ENCODE measurements around the gene DCBLD2.
A peak's percentile ranks its signal among the peaks of the same experiment; 100 is the strongest.

The DCBLD2 gene

GRCh38 chr3:98788651-98789050 lies 112.8 kb downstream of the DCBLD2 start:
- no peak for DNase-seq

GRCh38 chr3:98787181-98787580 lies 114.3 kb downstream of the DCBLD2 start:
- DNase-seq: no peak

GRCh38 chr3:98786364-98787006 lies 115.0 kb downstream of the DCBLD2 start:
- no peak for DNase-seq

GRCh38 chr3:98784666-98785600 lies 116.6 kb downstream of the DCBLD2 start:
- no peak for DNase-seq

GRCh38 chr3:98784042-98784441 lies 117.5 kb downstream of the DCBLD2 start:
- no peak for DNase-seq

- no peak for DNase-seq
Observed at GRCh38 chr3:98782824-98783500, 118.5 kb downstream of the DCBLD2 start.

- DNase-seq: no peak
Observed at GRCh38 chr3:98780343-98780742, 121.2 kb downstream of the DCBLD2 start.

GRCh38 chr3:98779541-98780335 lies 121.8 kb downstream of the DCBLD2 start:
- DNase-seq: no peak

- no peak for DNase-seq
Observed at GRCh38 chr3:98778852-98779413, 122.6 kb downstream of the DCBLD2 start.

GRCh38 chr3:98778383-98778782 lies 123.1 kb downstream of the DCBLD2 start:
- DNase-seq: no peak

GRCh38 chr3:98777801-98778220 lies 123.7 kb downstream of the DCBLD2 start:
- no peak for DNase-seq

GRCh38 chr3:98777286-98777685 lies 124.2 kb downstream of the DCBLD2 start:
- DNase-seq: no peak

GRCh38 chr3:98776140-98776493 lies 125.4 kb downstream of the DCBLD2 start:
- no peak for DNase-seq

GRCh38 chr3:98775459-98776139 lies 125.9 kb downstream of the DCBLD2 start:
- DNase-seq: no peak

- no peak for DNase-seq
Observed at GRCh38 chr3:98772022-98772421, 129.5 kb downstream of the DCBLD2 start.

- DNase-seq: peak in 1 of 6 experiments; percentile 5
Observed at GRCh38 chr3:98770261-98771039, 131.0 kb downstream of the DCBLD2 start.

- DNase-seq: no peak
Observed at GRCh38 chr3:98769448-98769847, 132.0 kb downstream of the DCBLD2 start.

GRCh38 chr3:98768961-98769360 lies 132.5 kb downstream of the DCBLD2 start:
- no peak for DNase-seq

GRCh38 chr3:98766924-98767323 lies 134.6 kb downstream of the DCBLD2 start:
- no peak for DNase-seq

GRCh38 chr3:98765721-98766120 lies 135.8 kb downstream of the DCBLD2 start:
- DNase-seq: no peak

GRCh38 chr3:98764472-98764884 lies 137.0 kb downstream of the DCBLD2 start:
- no peak for DNase-seq

Data from stimulated activated naive CD4-positive, alpha-beta T cell (primary cell).